Measurements from ENCODE around the gene ETAA1. TPM values are rescaled to one million over a fixed set of nuclear protein-coding genes. Genes with fewer than 3 reads are reported as not detected.

The ETAA1 gene
- total RNA-seq, 4 donors from 2014 or later, result 8.0 to 19.8 (median 10.1) TPM

DNA sequence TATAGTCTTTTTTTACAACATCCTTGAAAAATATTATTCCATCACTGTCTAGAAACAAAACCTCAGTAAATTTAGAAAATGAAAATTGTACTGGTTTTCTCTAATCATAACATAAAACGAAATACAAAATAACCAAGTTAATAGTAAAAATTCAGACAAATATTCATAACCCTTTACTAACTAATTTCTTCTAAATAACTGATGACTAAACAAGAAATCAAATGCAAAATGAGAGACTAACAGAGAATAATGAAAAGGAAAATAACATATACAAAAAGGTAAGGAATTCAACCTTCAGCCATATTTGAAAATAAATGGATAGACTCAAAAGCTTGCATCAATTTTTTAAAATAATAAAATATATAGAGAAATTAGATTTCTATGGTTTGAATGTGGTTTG lies 18.6 kb upstream of the ETAA1 start:
- DNase-seq, result no peak
- Histone ChIP-seq H3K27ac (no peak overlapping the region), H3K4me3 (no peak overlapping the region), H3K36me3 (no peaks in the 10 kb centered on the region), H3K27me3 (no peaks in the 10 kb centered on the region), H3K4me1 (no peaks in the 10 kb centered on the region), H3K9me3 (no peaks in the 10 kb centered on the region)
- WGBS, 2 donors, result 75 to 86% methylated on average over 1 of the region's 1 CpG
- TF ChIP-seq POLR2A (IDR thresholded peaks at IDR 0.05), result no peak
- TF ChIP-seq, protein P1, sequence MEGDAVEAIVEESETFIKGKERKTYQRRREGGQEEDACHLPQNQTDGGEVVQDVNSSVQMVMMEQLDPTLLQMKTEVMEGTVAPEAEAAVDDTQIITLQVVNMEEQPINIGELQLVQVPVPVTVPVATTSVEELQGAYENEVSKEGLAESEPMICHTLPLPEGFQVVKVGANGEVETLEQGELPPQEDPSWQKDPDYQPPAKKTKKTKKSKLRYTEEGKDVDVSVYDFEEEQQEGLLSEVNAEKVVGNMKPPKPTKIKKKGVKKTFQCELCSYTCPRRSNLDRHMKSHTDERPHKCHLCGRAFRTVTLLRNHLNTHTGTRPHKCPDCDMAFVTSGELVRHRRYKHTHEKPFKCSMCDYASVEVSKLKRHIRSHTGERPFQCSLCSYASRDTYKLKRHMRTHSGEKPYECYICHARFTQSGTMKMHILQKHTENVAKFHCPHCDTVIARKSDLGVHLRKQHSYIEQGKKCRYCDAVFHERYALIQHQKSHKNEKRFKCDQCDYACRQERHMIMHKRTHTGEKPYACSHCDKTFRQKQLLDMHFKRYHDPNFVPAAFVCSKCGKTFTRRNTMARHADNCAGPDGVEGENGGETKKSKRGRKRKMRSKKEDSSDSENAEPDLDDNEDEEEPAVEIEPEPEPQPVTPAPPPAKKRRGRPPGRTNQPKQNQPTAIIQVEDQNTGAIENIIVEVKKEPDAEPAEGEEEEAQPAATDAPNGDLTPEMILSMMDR (IDR thresholded peaks at IDR 0.05), result no peak
- intact Hi-C loops (cut with DNase I), result no loop called here

DNA sequence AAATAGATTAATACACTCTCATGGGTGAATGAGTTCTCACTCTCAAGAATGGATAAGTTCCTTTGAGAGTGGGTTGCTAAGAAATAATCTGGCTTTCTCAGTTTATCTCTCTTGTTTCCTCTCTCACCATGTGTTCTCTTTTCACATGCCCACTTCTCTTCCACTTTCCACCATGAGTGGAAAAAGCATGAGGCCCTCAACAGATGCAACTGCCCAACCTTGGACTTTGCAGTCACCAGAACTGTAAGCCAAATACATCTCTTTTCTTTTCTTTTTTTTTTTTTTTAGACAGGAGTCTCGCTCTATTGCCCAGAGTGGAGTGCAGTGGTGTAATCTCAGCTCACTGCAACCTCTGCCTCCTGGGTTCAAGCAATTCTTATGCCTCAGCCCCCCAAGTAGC lies 18.1 kb upstream of the ETAA1 start:
- Histone ChIP-seq H3K9me3 (no peaks in the 10 kb centered on the region), H3K4me1 (no peaks in the 10 kb centered on the region), H3K27ac (no peak overlapping the region), H3K36me3 (no peaks in the 10 kb centered on the region), H3K4me3 (no peak overlapping the region), H3K27me3 (no peaks in the 10 kb centered on the region)
- TF ChIP-seq, protein P1 (IDR thresholded peaks at IDR 0.05), result no peak
- no peak for TF ChIP-seq POLR2A (IDR thresholded peaks at IDR 0.05)
- intact Hi-C loops (cut with DNase I), result no loop called here
- 100% methylated on average over 1 of the region's 1 CpG; no CpG with 5 or more reads in 1 of the 2 donors for WGBS, 2 donors
- no peak for DNase-seq

DNA sequence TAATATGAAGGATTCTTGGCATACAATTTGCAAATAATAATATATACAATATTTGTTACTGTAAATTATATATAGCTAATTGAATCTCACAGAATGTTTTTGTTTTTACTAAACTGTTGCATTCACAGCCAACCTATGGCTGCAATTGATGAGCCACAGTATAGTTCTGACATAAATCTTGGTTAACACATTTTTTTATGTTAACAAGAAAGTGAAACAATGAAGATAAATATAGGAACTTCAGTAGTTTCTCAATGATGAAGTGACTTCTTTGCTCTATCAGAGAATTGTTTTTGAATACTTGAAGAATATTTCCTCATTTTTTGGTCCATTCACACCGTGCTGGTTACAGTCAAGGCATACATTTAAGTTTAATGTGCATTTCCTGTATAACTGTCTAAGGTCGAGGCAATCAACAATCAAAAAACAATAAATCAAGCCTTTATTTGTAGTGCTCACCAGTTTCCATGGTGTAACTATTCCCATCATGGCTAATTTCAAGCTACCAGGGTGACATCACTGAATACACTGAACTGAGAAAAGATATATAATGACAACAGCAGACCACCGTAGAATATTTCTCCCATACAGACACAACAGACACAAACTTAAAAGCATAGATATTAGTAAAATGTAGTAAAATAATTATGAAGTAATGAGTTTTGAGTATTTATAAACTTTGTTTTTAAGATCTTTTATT lies 12.9 kb upstream of the ETAA1 start:
- Histone ChIP-seq H3K4me1 (no peaks in the 10 kb centered on the region), H3K27ac (no peak overlapping the region), H3K36me3 (no peaks in the 10 kb centered on the region), H3K9me3 (no peaks in the 10 kb centered on the region), H3K4me3 (no peak overlapping the region), H3K27me3 (no peaks in the 10 kb centered on the region)
- no peak for DNase-seq
- TF ChIP-seq POLR2A (IDR thresholded peaks at IDR 0.05), result no peak
- TF ChIP-seq, protein P1 (IDR thresholded peaks at IDR 0.05), result no peak
- intact Hi-C loops (cut with DNase I), result no loop called here
- 38 to 85% methylated on average over 3 of the region's 3 CpGs for WGBS, 2 donors

DNA sequence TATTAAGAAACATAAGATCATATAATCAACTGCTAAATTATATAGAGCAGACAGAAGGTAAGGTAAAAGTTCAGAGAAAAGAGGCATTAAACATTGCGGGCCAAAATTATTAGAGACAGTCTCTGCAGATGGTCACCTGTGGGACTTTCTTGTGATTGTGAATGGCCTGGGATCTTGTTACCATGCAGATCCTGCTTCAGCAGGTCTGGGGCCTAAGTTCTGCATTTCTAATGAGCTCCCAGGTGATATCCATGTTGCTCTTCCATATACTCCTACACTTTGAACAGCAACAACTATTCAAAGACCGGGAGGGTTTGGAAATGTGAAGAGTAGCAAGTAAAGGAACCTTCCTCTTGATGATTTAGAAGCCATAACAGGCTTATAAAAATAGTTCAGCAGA lies 8.5 kb upstream of the ETAA1 start:
- Histone ChIP-seq H3K4me3 (no peak overlapping the region), H3K36me3 (no peaks in the 10 kb centered on the region), H3K9me3 (no peaks in the 10 kb centered on the region), H3K27ac (peak overlapping the region in 3 of 4 donors; percentile 22 to 64 (median 33)), H3K27me3 (no peaks in the 10 kb centered on the region), H3K4me1 (peaks cover 0 to 3% (median 0%) of the 10 kb centered on the region in 3 donors)
- DNase-seq, result no peak
- TF ChIP-seq, protein P1 (IDR thresholded peaks at IDR 0.05), result no peak
- no peak for TF ChIP-seq POLR2A (IDR thresholded peaks at IDR 0.05)
- intact Hi-C loops (cut with DNase I), result no loop called here
- WGBS, 2 donors, result 90 to 95% methylated on average over 2 of the region's 2 CpGs

DNA sequence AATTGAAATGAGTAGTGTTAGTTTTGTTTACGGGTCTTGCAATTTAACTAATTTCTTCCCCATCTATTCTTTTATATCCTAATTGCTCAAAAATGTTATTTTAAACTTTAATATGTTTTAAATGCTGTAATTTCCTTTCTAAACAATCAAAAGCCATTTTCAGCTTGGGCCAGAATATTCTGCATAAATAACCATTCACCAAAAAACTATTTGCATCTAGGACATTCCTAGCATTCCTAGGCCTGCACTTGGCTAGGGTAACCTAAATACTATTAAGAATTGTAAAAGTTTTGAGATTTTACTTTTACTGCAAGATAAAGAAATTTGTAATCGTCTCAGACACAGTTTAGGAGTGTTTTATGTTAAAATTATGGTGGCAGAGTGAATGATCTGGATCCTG lies 7.8 kb upstream of the ETAA1 start:
- Histone ChIP-seq H3K36me3 (no peaks in the 10 kb centered on the region), H3K4me3 (no peak overlapping the region), H3K27me3 (no peaks in the 10 kb centered on the region), H3K27ac (peak overlapping the region in 3 of 4 donors; percentile 22 to 64 (median 33)), H3K9me3 (no peaks in the 10 kb centered on the region), H3K4me1 (peaks cover 0 to 3% (median 0%) of the 10 kb centered on the region in 3 donors)
- no peak for DNase-seq
- TF ChIP-seq POLR2A (IDR thresholded peaks at IDR 0.05), result no peak
- TF ChIP-seq, protein P1 (IDR thresholded peaks at IDR 0.05), result no peak
- intact Hi-C loops (cut with DNase I), result no loop called here
- 61 to 66% methylated on average over 2 of the region's 2 CpGs for WGBS, 2 donors

All from esophagus squamous epithelium (tissue), 5 donors.